ENCODE data around the gene PF4V1.

DNA sequence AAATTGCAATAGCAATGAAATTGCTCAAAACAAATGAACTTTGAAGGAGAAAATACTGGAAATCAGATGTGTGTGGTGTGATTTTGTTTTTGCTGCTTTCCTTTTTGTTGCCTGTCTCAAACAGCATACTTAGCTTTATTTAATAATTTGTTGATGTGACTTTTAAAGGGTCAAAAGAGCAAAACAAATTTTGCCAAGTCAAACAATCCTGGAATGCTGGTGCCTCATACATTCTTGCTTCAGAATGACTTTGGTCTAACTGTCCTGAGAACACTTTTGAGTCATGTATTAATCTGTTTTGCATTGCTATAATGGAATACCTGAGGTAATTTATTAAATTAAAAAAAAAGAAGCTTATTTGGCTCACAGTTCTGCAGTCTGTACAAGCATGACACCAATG is 3.4 kb downstream of the PF4V1 start:
- TF ChIP-seq, protein P1, sequence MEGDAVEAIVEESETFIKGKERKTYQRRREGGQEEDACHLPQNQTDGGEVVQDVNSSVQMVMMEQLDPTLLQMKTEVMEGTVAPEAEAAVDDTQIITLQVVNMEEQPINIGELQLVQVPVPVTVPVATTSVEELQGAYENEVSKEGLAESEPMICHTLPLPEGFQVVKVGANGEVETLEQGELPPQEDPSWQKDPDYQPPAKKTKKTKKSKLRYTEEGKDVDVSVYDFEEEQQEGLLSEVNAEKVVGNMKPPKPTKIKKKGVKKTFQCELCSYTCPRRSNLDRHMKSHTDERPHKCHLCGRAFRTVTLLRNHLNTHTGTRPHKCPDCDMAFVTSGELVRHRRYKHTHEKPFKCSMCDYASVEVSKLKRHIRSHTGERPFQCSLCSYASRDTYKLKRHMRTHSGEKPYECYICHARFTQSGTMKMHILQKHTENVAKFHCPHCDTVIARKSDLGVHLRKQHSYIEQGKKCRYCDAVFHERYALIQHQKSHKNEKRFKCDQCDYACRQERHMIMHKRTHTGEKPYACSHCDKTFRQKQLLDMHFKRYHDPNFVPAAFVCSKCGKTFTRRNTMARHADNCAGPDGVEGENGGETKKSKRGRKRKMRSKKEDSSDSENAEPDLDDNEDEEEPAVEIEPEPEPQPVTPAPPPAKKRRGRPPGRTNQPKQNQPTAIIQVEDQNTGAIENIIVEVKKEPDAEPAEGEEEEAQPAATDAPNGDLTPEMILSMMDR (IDR thresholded peaks at IDR 0.05; ENCODE audit: borderline replicate concordance, extremely low read depth, low read length, poor library complexity, severe bottlenecking) = no peak
- TF ChIP-seq EZH2 (IDR thresholded peaks at IDR 0.05; ENCODE audit: borderline replicate concordance, low read depth, low read length, severe bottlenecking) = no peak
